ENCODE data around the gene PRRG4.
"Not testable (repeated sequence)": the region's sequence is repeated elsewhere in the genome, so short reads cannot be mapped to it uniquely, and the experiment has no call there.

The PRRG4 gene

GRCh38 chr11:32809313-32809712, 20.4 kb upstream of the PRRG4 start:
- Histone ChIP-seq H3K9me3 (ENCODE audit: control insufficient read depth, low read length) (no peaks in the 10 kb centered on the region), H3K4me1 (ENCODE audit: control insufficient read depth, insufficient read depth, low read length, poor library complexity, severe bottlenecking) (no peaks in the 10 kb centered on the region), H3K36me3 (ENCODE audit: control insufficient read depth, insufficient read depth, low read length) (no peaks in the 10 kb centered on the region), H3K4me3 (ENCODE audit: insufficient read depth, low read depth, low read length, poor library complexity, severe bottlenecking) (no peak overlapping the region), H3K27me3 (replicated peaks; ENCODE audit: control insufficient read depth, insufficient read depth, low read length, poor library complexity, severe bottlenecking) (no peaks in the 10 kb centered on the region), H3K27ac (ENCODE audit: insufficient read depth, low read length, poor library complexity, severe bottlenecking) (no peak overlapping the region)
- peak in 1 of 3 donors; percentile 5 for DNase-seq

- no peak for DNase-seq
- Histone ChIP-seq H3K27ac (ENCODE audit: insufficient read depth, low read length, poor library complexity, severe bottlenecking) (no peak overlapping the region), H3K4me3 (ENCODE audit: insufficient read depth, low read depth, low read length, poor library complexity, severe bottlenecking) (no peak overlapping the region), H3K4me1 (ENCODE audit: control insufficient read depth, insufficient read depth, low read length, poor library complexity, severe bottlenecking) (no peaks in the 10 kb centered on the region), H3K9me3 (ENCODE audit: control insufficient read depth, low read length) (no peaks in the 10 kb centered on the region), H3K27me3 (replicated peaks; ENCODE audit: control insufficient read depth, insufficient read depth, low read length, poor library complexity, severe bottlenecking) (no peaks in the 10 kb centered on the region), H3K36me3 (ENCODE audit: control insufficient read depth, insufficient read depth, low read length) (no peaks in the 10 kb centered on the region)
Observed at GRCh38 chr11:32817181-32817851, 12.4 kb upstream of the PRRG4 start.

GRCh38 chr11:32817852-32818183, 11.9 kb upstream of the PRRG4 start:
- Histone ChIP-seq H3K4me3 (ENCODE audit: insufficient read depth, low read depth, low read length, poor library complexity, severe bottlenecking) (no peak overlapping the region), H3K9me3 (ENCODE audit: control insufficient read depth, low read length) (no peaks in the 10 kb centered on the region), H3K27ac (ENCODE audit: insufficient read depth, low read length, poor library complexity, severe bottlenecking) (no peak overlapping the region), H3K27me3 (replicated peaks; ENCODE audit: control insufficient read depth, insufficient read depth, low read length, poor library complexity, severe bottlenecking) (no peaks in the 10 kb centered on the region), H3K4me1 (ENCODE audit: control insufficient read depth, insufficient read depth, low read length, poor library complexity, severe bottlenecking) (no peaks in the 10 kb centered on the region), H3K36me3 (ENCODE audit: control insufficient read depth, insufficient read depth, low read length) (no peaks in the 10 kb centered on the region)
- no peak for DNase-seq

GRCh38 chr11:32819187-32819586, 10.5 kb upstream of the PRRG4 start:
- no peaks in the 10 kb centered on the region for H3K9me3 ChIP-seq (ENCODE audit: control insufficient read depth, low read length)
- H3K27me3 ChIP-seq (replicated peaks; ENCODE audit: control insufficient read depth, insufficient read depth, low read length, poor library complexity, severe bottlenecking) = no peaks in the 10 kb centered on the region
- no peak for DNase-seq
- no peaks in the 10 kb centered on the region for H3K4me1 ChIP-seq (ENCODE audit: control insufficient read depth, insufficient read depth, low read length, poor library complexity, severe bottlenecking)
- H3K36me3 ChIP-seq (ENCODE audit: control insufficient read depth, insufficient read depth, low read length) = no peaks in the 10 kb centered on the region
- no peak overlapping the region for H3K27ac ChIP-seq (ENCODE audit: insufficient read depth, low read length, poor library complexity, severe bottlenecking)
- H3K4me3 ChIP-seq (ENCODE audit: insufficient read depth, low read depth, low read length, poor library complexity, severe bottlenecking) = no peak overlapping the region

GRCh38 chr11:32820497-32820896, 9.2 kb upstream of the PRRG4 start:
- Histone ChIP-seq H3K4me1 (ENCODE audit: control insufficient read depth, insufficient read depth, low read length, poor library complexity, severe bottlenecking) (no peaks in the 10 kb centered on the region), H3K27ac (ENCODE audit: insufficient read depth, low read length, poor library complexity, severe bottlenecking) (no peak overlapping the region), H3K27me3 (replicated peaks; ENCODE audit: control insufficient read depth, insufficient read depth, low read length, poor library complexity, severe bottlenecking) (no peaks in the 10 kb centered on the region), H3K4me3 (ENCODE audit: insufficient read depth, low read depth, low read length, poor library complexity, severe bottlenecking) (no peak overlapping the region), H3K9me3 (ENCODE audit: control insufficient read depth, low read length) (no peaks in the 10 kb centered on the region), H3K36me3 (ENCODE audit: control insufficient read depth, insufficient read depth, low read length) (no peaks in the 10 kb centered on the region)
- DNase-seq = no peak

- Histone ChIP-seq H3K27me3 (replicated peaks; ENCODE audit: control insufficient read depth, insufficient read depth, low read length, poor library complexity, severe bottlenecking) (no peaks in the 10 kb centered on the region), H3K4me3 (ENCODE audit: insufficient read depth, low read depth, low read length, poor library complexity, severe bottlenecking) (no peak overlapping the region), H3K27ac (ENCODE audit: insufficient read depth, low read length, poor library complexity, severe bottlenecking) (no peak overlapping the region), H3K4me1 (ENCODE audit: control insufficient read depth, insufficient read depth, low read length, poor library complexity, severe bottlenecking) (no peaks in the 10 kb centered on the region), H3K36me3 (ENCODE audit: control insufficient read depth, insufficient read depth, low read length) (no peaks in the 10 kb centered on the region), H3K9me3 (ENCODE audit: control insufficient read depth, low read length) (no peaks in the 10 kb centered on the region)
- no peak for DNase-seq
Observed at GRCh38 chr11:32821517-32821916, 8.2 kb upstream of the PRRG4 start.

- Histone ChIP-seq H3K4me3 (ENCODE audit: insufficient read depth, low read depth, low read length, poor library complexity, severe bottlenecking) (no peak overlapping the region), H3K27ac (ENCODE audit: insufficient read depth, low read length, poor library complexity, severe bottlenecking) (no peak overlapping the region), H3K4me1 (ENCODE audit: control insufficient read depth, insufficient read depth, low read length, poor library complexity, severe bottlenecking) (no peaks in the 10 kb centered on the region), H3K36me3 (ENCODE audit: control insufficient read depth, insufficient read depth, low read length) (no peaks in the 10 kb centered on the region), H3K27me3 (replicated peaks; ENCODE audit: control insufficient read depth, insufficient read depth, low read length, poor library complexity, severe bottlenecking) (no peaks in the 10 kb centered on the region), H3K9me3 (ENCODE audit: control insufficient read depth, low read length) (no peaks in the 10 kb centered on the region)
- DNase-seq = no peak
Observed at GRCh38 chr11:32821917-32822560, 7.7 kb upstream of the PRRG4 start.

GRCh38 chr11:32823617-32824016, 6.1 kb upstream of the PRRG4 start:
- H3K4me3 ChIP-seq (ENCODE audit: insufficient read depth, low read depth, low read length, poor library complexity, severe bottlenecking) = not testable (repeated sequence)

GRCh38 chr11:32826113-32826512, 3.6 kb upstream of the PRRG4 start:
- no peak for DNase-seq
- Histone ChIP-seq H3K4me3 (ENCODE audit: insufficient read depth, low read depth, low read length, poor library complexity, severe bottlenecking) (no peak overlapping the region), H3K27me3 (replicated peaks; ENCODE audit: control insufficient read depth, insufficient read depth, low read length, poor library complexity, severe bottlenecking) (no peaks in the 10 kb centered on the region)

More at GRCh38 chr11:32823617-32824016, 6.1 kb upstream of the PRRG4 start:
- not testable (repeated sequence) for H3K4me1 ChIP-seq (ENCODE audit: control insufficient read depth, insufficient read depth, low read length, poor library complexity, severe bottlenecking); H3K9me3 ChIP-seq (ENCODE audit: control insufficient read depth, low read length); DNase-seq; H3K36me3 ChIP-seq (ENCODE audit: control insufficient read depth, insufficient read depth, low read length); H3K27me3 ChIP-seq (replicated peaks; ENCODE audit: control insufficient read depth, insufficient read depth, low read length, poor library complexity, severe bottlenecking); H3K27ac ChIP-seq (ENCODE audit: insufficient read depth, low read length, poor library complexity, severe bottlenecking)

GRCh38 chr11:32827276-32827675, 2.5 kb upstream of the PRRG4 start:
- no peak overlapping the region for H3K27ac ChIP-seq (ENCODE audit: insufficient read depth, low read length, poor library complexity, severe bottlenecking)
- H3K4me1 ChIP-seq (ENCODE audit: control insufficient read depth, insufficient read depth, low read length, poor library complexity, severe bottlenecking) = no peaks in the 10 kb centered on the region
- H3K4me3 ChIP-seq (ENCODE audit: insufficient read depth, low read depth, low read length, poor library complexity, severe bottlenecking) = no peak overlapping the region
- no peak for DNase-seq
- H3K36me3 ChIP-seq (ENCODE audit: control insufficient read depth, insufficient read depth, low read length) = no peaks in the 10 kb centered on the region
- H3K27me3 ChIP-seq (replicated peaks; ENCODE audit: control insufficient read depth, insufficient read depth, low read length, poor library complexity, severe bottlenecking) = peaks cover 4% of the 10 kb centered on the region
- H3K9me3 ChIP-seq (ENCODE audit: control insufficient read depth, low read length) = no peaks in the 10 kb centered on the region

More at GRCh38 chr11:32826113-32826512, 3.6 kb upstream of the PRRG4 start:
- H3K4me1 ChIP-seq (ENCODE audit: control insufficient read depth, insufficient read depth, low read length, poor library complexity, severe bottlenecking) = no peaks in the 10 kb centered on the region
- no peaks in the 10 kb centered on the region for H3K36me3 ChIP-seq (ENCODE audit: control insufficient read depth, insufficient read depth, low read length)
- no peaks in the 10 kb centered on the region for H3K9me3 ChIP-seq (ENCODE audit: control insufficient read depth, low read length)
- no peak overlapping the region for H3K27ac ChIP-seq (ENCODE audit: insufficient read depth, low read length, poor library complexity, severe bottlenecking)

All from effector memory CD4-positive, alpha-beta T cell (primary cell).